ENCODE results near the gene CERK.
"Not testable (repeated sequence)": the region's sequence is repeated elsewhere in the genome, so short reads cannot be mapped to it uniquely, and the experiment has no call there.

Gene CERK

GRCh38 chr22:46659791-46660186 lies 78.3 kb downstream of the CERK start:
- DNase-seq: no peak

DNA sequence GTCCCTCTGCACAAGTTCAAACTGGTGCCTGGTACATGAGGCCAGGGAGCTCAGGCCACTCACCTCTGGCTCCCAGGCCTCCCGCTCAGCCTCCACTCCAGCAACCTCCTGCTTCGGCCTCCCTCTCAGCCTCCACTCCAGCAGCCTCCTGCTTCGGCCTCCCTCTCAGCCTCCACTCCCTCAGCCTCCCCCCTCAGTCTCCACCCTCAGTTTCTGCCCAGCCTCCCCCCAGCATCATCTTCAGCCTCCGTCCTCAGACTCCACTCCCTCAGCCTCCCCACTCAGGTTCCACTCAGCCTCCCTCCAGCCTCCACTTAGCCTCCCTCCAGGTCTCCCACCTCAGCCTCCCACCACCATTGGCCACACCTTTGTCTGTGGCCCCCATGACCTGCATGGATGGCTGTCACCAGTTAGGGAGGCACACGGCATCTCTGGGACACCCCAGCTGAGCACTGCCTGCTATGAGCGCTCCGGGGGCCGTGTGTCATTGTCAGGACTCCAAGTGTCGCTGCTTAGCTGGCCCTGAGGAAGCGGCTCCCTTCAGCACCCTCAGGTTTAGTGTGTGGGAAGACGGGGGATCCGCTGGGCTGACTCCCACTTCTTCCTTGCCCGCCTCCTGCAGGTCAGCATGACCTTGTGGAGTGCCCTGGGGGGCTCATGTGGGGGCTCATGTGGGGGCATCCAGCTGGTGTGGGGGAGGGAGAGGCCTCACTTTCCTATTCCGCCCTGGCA lies 78.8 kb downstream of the CERK start:
- no peak for DNase-seq

GRCh38 chr22:46657996-46658947 lies 79.8 kb downstream of the CERK start:
- no peak for DNase-seq

GRCh38 chr22:46657655-46657953 lies 80.4 kb downstream of the CERK start:
- DNase-seq: no peak

GRCh38 chr22:46656856-46657654 lies 81.0 kb downstream of the CERK start:
- no peak for DNase-seq

DNA sequence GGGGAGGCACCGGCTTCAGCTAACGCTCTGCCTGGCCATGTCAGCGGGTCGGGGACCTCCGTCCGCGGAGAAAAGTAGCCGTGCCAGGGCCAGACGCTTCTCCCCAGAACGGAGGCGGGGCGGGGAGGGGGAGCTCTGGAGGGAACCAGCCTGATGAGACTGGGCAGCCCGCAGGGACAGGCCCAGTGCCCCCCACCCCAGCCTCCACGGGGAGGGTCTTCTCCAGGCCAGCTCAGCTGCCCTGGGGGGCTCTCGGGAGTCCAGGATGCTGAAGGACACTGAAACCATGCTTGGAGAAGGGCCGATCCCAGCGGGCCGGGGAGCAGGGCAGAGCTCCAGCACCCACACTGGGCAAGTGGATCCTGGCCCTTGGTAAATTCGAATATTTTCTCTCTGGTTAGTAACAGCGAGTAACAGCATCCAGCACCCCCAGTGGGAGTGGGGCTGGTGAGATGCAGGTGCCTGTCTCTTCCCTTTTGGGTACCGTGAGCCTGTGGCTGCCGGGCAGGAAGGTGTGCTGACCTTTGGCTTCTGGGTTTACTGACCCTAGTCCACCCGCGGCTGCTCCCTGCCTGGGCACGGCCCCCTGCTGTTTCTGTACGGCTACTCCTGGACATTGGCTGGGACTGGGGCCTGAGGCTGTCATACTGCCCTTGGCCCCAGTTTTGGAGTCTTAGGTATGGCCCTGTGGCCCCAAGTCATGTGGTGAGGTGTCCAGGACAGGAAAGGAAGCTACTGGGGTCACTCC lies 82.0 kb downstream of the CERK start:
- DNase-seq: no peak

DNA sequence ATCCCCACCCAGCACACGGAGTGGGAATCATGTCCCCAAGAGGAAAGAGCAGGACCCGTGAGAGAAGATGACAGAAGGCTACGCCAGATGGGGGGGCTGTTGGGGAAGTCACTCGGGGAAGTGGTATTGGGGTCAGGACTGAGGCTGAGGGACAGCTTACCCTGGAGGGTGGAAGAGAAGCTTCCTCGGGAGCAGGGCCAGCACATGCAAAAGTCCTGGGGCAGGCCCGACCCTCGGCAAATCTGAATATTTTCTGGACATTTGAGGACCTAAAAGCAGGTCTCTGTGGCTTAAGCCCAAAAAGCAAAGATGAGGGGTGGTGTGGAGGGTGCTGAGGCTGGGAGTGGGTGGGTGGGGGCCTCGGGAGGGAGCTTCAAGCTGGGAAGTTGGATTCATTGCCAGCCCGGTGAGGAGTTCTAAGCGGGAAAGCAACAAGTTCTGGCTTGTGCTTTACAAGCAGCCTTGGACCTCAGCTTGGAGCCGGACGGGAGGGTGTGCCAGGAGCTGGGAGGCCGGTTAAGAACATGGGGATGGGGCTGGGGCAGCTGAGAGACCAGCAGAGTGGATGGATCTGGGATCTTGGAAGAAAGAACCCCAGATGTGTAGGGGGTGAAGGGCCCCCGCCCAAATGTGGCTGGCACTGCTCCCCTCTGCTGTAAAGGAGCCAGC lies 83.0 kb downstream of the CERK start:
- no peak for DNase-seq

- no peak for DNase-seq
Observed at GRCh38 chr22:46654426-46654825, 83.6 kb downstream of the CERK start.

GRCh38 chr22:46653596-46653995 lies 84.5 kb downstream of the CERK start:
- DNase-seq: peak; percentile 59

DNA sequence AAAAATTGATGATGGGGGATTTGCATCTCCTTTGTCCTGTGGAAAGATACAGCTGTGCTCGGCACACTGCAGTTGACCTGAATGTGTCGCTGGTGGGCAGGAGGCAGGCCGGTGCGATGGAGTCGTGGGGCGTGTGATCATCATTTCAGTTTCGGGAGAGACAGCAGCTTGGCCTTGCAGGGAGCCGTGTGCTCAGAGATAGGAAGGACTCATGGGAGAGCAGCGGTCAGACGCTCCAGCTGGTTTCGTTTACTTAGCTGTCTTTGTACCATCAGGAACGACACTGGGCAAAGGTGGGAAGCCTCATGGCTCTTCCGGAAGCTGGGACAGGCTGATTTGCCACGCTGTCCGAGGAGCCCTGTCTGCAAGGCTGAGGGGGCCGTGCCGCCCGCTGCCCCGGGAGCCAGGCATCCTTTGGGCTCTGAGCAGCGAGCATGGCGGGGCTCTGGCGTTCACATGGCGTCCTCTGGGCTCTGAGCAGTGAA lies 85.2 kb downstream of the CERK start:
- no peak for DNase-seq

DNA sequence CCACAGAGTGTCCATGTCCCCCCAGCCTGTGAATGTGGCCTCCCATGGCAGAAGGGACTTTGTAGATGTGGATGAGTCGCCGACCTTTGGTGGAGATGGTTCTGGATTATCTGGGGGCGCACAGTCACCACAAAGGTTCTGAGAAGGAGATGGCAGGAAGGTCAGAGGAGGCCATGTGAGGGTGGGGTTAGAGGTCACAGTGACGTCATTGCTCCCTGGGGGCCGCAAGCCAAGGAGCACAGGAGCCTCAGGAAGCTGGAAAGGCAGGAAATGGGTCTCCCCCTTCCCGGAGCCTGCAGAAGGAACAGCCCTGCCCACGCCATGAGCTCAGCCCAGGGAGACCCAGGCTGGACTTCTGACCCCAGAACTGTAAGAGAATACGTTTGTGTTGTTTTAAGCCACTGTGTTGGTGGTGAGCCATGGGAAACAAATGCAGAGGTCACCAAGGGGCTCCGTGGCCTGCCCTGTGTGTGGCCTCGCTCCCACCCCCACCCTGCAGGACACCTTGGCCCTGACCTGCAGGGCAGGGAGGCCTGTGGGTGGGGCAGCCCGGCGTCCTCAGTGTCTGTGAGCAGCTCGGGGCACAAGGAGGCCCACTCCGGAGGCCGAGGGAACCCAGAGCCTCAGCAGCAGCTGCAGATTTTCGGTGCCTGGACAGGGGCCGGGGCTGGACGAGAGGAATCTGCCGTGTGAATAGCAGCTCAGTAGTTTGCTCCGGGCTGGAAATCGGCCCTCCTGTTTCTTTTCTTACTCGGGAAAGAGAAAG lies 85.8 kb downstream of the CERK start:
- DNase-seq: peak; percentile 40

- DNase-seq: no peak
Observed at GRCh38 chr22:46651316-46651715, 86.7 kb downstream of the CERK start.

DNA sequence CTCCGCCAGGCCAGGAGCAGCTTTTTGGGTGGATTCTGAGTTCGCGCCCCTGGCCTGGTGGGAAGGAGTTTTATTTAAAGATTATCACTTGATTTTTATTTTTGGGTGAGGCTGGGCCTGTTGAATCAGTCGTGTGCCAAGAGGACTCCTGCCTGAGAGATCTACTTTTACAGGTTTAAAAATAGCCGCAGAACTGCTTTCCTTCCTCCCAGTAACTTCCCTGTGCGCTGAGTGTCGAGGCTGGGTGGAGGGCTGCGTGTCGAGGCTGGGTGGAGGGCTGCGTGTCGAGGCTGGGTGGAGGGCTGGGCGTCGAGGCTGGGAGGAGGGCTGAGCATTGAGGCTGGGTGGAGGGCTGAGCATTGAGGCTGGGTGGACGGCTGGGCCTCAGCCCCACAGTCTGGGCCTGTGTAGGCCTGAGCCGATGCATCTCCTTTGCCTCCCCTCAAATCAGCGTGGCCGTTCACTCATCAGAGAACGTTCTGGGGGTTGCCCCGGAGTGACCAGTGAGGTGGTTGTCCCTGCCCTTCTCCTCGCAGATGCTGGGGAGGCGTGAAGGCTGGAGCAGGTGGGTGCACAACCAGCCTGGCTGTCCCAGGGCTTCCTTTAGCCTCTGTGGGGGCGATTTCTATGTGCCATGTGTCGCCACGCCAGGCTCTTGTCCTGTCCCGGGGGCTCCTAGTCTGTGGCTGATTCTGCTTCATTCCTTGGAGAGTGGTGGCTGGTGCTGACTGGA lies 87.8 kb downstream of the CERK start:
- no peak for DNase-seq

- DNase-seq: no peak
Observed at GRCh38 chr22:46649141-46650077, 88.6 kb downstream of the CERK start.

- not testable (repeated sequence) for DNase-seq
Observed at GRCh38 chr22:46648225-46648820, 89.7 kb downstream of the CERK start.

DNA sequence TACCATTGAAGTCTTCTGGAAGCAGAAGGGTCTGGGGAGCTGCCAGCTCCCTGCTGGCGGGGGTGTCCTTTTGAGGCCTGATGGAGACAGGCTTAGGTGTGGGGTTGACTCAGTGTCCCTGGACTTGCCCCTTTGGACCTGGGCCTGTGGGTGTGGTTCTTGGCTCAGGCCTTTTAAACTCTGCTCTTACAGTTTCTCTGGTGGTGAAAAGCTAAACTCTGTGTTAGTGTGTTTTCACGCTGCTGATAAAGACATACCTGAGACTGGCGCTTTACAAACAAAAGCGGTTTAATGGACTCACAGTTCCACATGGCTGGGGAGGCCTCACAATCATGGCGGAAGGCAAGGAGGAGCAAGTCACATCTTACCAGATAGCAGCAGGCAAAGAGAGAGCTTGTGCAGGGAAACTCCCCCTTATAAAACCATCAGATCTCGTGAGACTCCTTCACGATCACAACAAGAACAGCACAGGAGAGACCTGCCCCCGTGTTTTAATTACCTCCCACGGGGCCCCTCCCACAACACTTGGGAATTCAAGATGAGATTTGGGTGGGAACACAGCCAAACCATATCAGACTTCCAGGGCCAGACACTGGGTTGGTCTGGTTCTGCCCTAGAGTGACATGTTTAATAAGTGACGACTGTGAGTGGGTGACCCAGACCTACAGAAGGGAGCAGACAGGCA lies 91.4 kb downstream of the CERK start:
- DNase-seq: no peak

DNA sequence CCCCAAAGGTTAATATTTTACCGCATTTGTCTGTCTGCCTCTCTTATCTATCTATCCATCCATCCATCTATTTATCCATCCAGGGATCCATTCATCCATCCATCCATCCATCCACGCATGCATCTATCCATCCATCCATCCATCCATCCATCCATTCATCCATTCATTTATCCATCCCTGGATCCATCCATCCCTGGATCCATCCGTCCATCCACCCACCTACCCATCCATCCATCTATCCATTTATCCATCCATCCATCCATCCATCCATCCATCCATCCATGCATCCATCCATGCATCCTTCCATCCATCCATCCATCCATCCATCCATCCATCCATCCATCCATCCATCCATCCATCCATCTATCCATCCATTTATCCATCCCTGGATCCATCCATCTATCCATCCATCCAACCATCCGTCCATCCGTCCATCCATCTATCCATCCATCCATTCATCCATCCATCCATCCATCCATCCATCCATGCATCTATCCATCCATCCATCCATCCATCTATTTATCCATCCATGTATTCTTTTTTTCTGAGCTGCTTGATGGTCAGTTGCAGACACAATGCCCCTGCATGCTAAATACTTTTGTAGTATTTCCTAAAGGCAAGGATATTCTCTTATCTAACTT lies 95.1 kb downstream of the CERK start:
- DNase-seq: not testable (repeated sequence)

DNA sequence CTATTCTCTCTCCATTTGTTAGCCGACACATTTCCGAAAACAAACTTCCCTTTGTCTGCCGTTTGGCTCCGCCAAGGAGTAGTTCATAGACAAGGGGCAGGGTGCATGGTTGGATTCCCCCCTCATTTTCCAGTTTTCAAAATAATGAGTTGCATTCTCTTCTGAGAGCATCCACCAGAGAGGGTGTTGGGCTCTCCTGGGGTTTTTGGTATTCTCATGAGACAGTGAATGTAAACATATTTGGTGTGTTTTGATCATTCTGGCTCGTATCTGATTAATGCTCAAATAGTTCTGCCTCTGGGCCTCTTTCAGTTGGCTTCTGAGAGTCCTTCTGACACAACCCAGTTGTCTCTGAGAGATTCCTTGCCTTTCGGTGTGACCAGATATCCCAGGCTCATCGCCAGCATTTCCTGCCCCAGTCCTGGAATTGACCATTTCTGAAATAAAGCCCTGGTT lies 96.2 kb downstream of the CERK start:
- DNase-seq: no peak
